AG04449 (cell line): ENCODE data around the gene HID1.
"Not testable (repeated sequence)": the region's sequence is repeated elsewhere in the genome, so short reads cannot be mapped to it uniquely, and the experiment has no call there.

Source experiments
- CTCF ChIA-PET: fragments of 350-600 bp; formaldehyde crosslinking; extraction: SDS; loops from one replicate; lab custom pipeline; 2021; ENCODE audit warnings: antibody characterized with exemption; lab: Yijun Ruan, JAX
- POLR2A ChIA-PET: fragments of 400-600, 350-600 bp; formaldehyde crosslinking; extraction: SDS; loops from one replicate; lab custom pipeline; 2020; ENCODE audit warnings: antibody characterized with exemption, inconsistent platforms; lab: Yijun Ruan, JAX
- DNase-seq: peaks from one replicate; pipeline ENCODE4 v3.0.0-alpha.2; 2010; ENCODE audit warnings: low read depth, low spot score
- H3K4me3 ChIP-seq: 2 replicates; pipeline ENCODE4 v1.5.1; 2011; ENCODE audit warnings: low read depth, mild to moderate bottlenecking, control low read depth, low read length
- CTCF ChIP-seq: IDR thresholded peaks from one replicate; pipeline ENCODE4 v1.5.1; 2011; ENCODE audit warnings: mild to moderate bottlenecking, moderate library complexity, low read length, control low read depth, inconsistent platforms; ENCODE audit not compliant: insufficient read depth; ENCODE audit errors: missing control alignments

HID1 gene

GRCh38 chr17:74994440-74994839, 21.9 kb upstream of the HID1 start:
- TF ChIP-seq CTCF = no peak
- ChIA-PET POLR2A (no interaction called here), CTCF (interaction anchor here (3.7 kb wide), 1 partner anchor 18 kb away, joined by 19 read pairs; the partner anchor contains the start of gene MRPL58)
- no peak overlapping the region for H3K4me3 ChIP-seq
- no peak for DNase-seq

GRCh38 chr17:74992223-74992622, 19.7 kb upstream of the HID1 start:
- CTCF ChIA-PET = interaction anchor here (0.7 to 0.8 kb wide), 2 partner anchors 20 to 31 kb away, joined by 3 to 4 read pairs; partner anchors contain the start of gene MRPL58
- no peak overlapping the region for H3K4me3 ChIP-seq
- no peak for DNase-seq
- no peak for TF ChIP-seq CTCF
- POLR2A ChIA-PET = no interaction called here

GRCh38 chr17:74990581-74991105, 18.1 kb upstream of the HID1 start:
- POLR2A ChIA-PET = interaction anchor here (0.6 to 1.3 kb wide), 2 partner anchors 13 to 21 kb away, joined by 3 to 5 read pairs; partner anchors contain the start of gene MRPL58
- no peak overlapping the region for H3K4me3 ChIP-seq
- CTCF ChIA-PET = interaction anchor here (1.2 to 4.8 kb wide), 4 partner anchors 20 to 69 kb away, joined by 5 to 46 read pairs (median 6); partner anchors contain the start of gene MRPL58
- no peak for TF ChIP-seq CTCF
- DNase-seq = no peak

GRCh38 chr17:74987909-74988711, 15.6 kb upstream of the HID1 start:
- H3K4me3 ChIP-seq = peak overlapping the region; percentile 74
- no peak for DNase-seq
- POLR2A ChIA-PET = interaction anchor here (0.6 to 2.9 kb wide), 8 partner anchors 13 to 115 kb away, joined by 3 to 45 read pairs (median 4); partner anchors contain the start of gene MRPL58
- CTCF ChIA-PET = interaction anchor here (0.7 to 4.8 kb wide), 20 partner anchors 8 to 143 kb away, joined by 3 to 46 read pairs (median 4); partner anchors contain the start of genes HID1, MRPL58 and NT5C
- TF ChIP-seq CTCF = peak; percentile 62

- no peak for TF ChIP-seq CTCF
Measured at GRCh38 chr17:74987418-74987908, 14.9 kb upstream of the HID1 start, which contains the start of gene CDR2L. CDR2L (plus strand) TSS chr17:74987632; CDS start chr17:74988044, 412 bp downstream.

GRCh38 chr17:74986206-74986576, 13.6 kb upstream of the HID1 start:
- H3K4me3 ChIP-seq = no peak overlapping the region
- ChIA-PET CTCF (interaction anchor here (1.3 kb wide), 1 partner anchor 23 kb away, joined by 3 read pairs; no protein-coding TSS in a partner anchor), POLR2A (no interaction called here)
- DNase-seq = no peak
- no peak for TF ChIP-seq CTCF

More at GRCh38 chr17:74987418-74987908, 14.9 kb upstream of the HID1 start, which contains the start of gene CDR2L:
- ChIA-PET CTCF (interaction anchor here (0.8 to 4.8 kb wide), 9 partner anchors 9 to 118 kb away, joined by 3 to 46 read pairs (median 5); partner anchors contain the start of genes HID1 and MRPL58), POLR2A (interaction anchor here (0.7 to 2.9 kb wide), 7 partner anchors 13 to 114 kb away, joined by 3 to 45 read pairs (median 3); partner anchors contain the start of gene MRPL58)
- peak; percentile 67 for DNase-seq
- peak within 1 kb of the TSS; percentile 74 for H3K4me3 ChIP-seq

- POLR2A ChIA-PET = interaction anchor here (0.7 kb wide), 2 partner anchors 9 to 28 kb away, joined by 3 read pairs; no protein-coding TSS in a partner anchor
- CTCF ChIA-PET = interaction anchor here (0.7 to 3.2 kb wide), 5 partner anchors 11 to 30 kb away, joined by 3 to 22 read pairs (median 5); partner anchors contain the start of gene MRPL58
- peak overlapping the region; percentile 72 for H3K4me3 ChIP-seq
- not testable (repeated sequence) for DNase-seq
Measured at GRCh38 chr17:74982663-74983313, 10.2 kb upstream of the HID1 start.
